ENCODE measurements around the gene CSNK2A3. TPM values are rescaled to one million over a fixed set of nuclear protein-coding genes. Genes with fewer than 3 reads are reported as not detected.

The CSNK2A3 gene
- total RNA-seq, 1 experiment from 2014 or later: 2.0 TPM

DNA sequence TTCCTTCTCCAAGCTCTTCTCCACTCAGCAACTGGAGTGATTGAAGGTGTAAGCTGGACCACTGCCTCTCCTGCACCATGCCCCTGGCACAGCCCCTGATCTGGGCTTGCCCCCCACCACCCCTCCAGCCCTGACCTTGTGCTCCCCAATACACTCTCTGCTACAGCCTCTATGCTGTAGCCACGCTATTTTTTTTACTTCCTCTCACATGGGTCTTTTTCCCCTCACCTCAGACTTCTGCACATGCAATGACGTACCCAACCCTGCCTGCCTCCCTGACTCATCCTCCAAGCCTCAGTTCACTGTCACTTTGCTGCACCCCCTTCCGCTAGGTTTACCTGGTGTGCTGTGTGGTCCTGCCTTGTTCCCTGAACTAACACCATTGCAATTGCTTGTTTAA is 9.0 kb downstream of the CSNK2A3 start:
- POLR2A ChIA-PET: no interaction called here
- no peaks in the 10 kb centered on the region for H3K36me3 ChIP-seq (ENCODE audit: control insufficient read depth in 1 of 2, insufficient read depth in 2 of 2, low read length in 2 of 2)

More for the DNA sequence above, 9.0 kb downstream of the CSNK2A3 start:
- H3K9me2 ChIP-seq (ENCODE audit: insufficient read depth): no peaks in the 10 kb centered on the region
- H4K20me1 ChIP-seq (ENCODE audit: insufficient read depth): no peaks in the 10 kb centered on the region
- BruUV-seq (replicated peaks): no TSS peak
- intact Hi-C loops (cut with micrococcal nuclease): no loop called here
- RAD21 ChIA-PET (ENCODE audit: low non-redundant PET in 1 of 2, low total read pairs in 2 of 2, uncharacterized antibody in 2 of 2, unreplicated experiment in 2 of 2): no interaction called here
- TF ChIP-seq TCF7L2 (IDR thresholded peaks at IDR 0.05; ENCODE audit: borderline replicate concordance, extremely low read depth, insufficient read depth, insufficient read length) (no peak), ELF1 (IDR thresholded peaks at IDR 0.05; ENCODE audit: borderline replicate concordance, low read depth) (no peak), SIN3A (IDR thresholded peaks at IDR 0.05; ENCODE audit: low read depth) (no peak), SRF (IDR thresholded peaks at IDR 0.05; ENCODE audit: low read depth) (no peak), CTCF (IDR thresholded peaks at IDR 0.05 in 2 of 3, conservative IDR thresholded peaks at IDR 0.05 in 1 of 3; ENCODE audit: borderline replicate concordance in 1 of 3, insufficient read depth in 1 of 3, low read depth in 2 of 3, low read length in 2 of 3) (no peak), JUND (IDR thresholded peaks at IDR 0.05) (no peak), RAD21 (IDR thresholded peaks at IDR 0.05; ENCODE audit: low read depth) (no peak), FOSL1 (IDR thresholded peaks at IDR 0.05; ENCODE audit: low read depth) (no peak), POLR2A (IDR thresholded peaks at IDR 0.05; ENCODE audit: borderline replicate concordance, extremely low read depth, insufficient read depth, insufficient read length) (no peak), YY1 (IDR thresholded peaks at IDR 0.05; ENCODE audit: extremely low read depth, insufficient replicate concordance, low read depth, low read length) (no peak), ZBTB33 (IDR thresholded peaks at IDR 0.05; ENCODE audit: extremely low read depth, insufficient replicate concordance, low read length) (no peak), ZFX (IDR thresholded peaks at IDR 0.05) (no peak), ZNF274 (IDR thresholded peaks at IDR 0.05; ENCODE audit: low read depth, low read length) (no peak), EZH2phosphoT487 (IDR thresholded peaks at IDR 0.05; ENCODE audit: borderline replicate concordance) (no peak), CEBPB (IDR thresholded peaks at IDR 0.05; ENCODE audit: low read depth) (no peak), POLR2AphosphoS5 (IDR thresholded peaks at IDR 0.05; ENCODE audit: low read depth, low read length) (no peak)
- TF ChIP-seq, protein P1, sequence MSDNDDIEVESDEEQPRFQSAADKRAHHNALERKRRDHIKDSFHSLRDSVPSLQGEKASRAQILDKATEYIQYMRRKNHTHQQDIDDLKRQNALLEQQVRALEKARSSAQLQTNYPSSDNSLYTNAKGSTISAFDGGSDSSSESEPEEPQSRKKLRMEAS (IDR thresholded peaks at IDR 0.05): no peak
- no peaks in the 10 kb centered on the region for H3K27me3 ChIP-seq (ENCODE audit: insufficient read depth, low read length)
- no peak overlapping the region for H2AFZ ChIP-seq (ENCODE audit: low read depth, low read length, poor library complexity, severe bottlenecking)
- ATAC-seq: no peak
- no peak overlapping the region for H3K4me2 ChIP-seq (ENCODE audit: low read length)
- no peak overlapping the region for H3K27ac ChIP-seq (ENCODE audit: low read depth, low read length)
- CTCF ChIA-PET: no interaction called here
- no peak for DNase-seq (ENCODE audit: low read depth, low spot score)
- no peaks in the 10 kb centered on the region for H3K79me2 ChIP-seq (ENCODE audit: insufficient read depth, low read length)
- no peaks in the 10 kb centered on the region for H3K9me3 ChIP-seq (ENCODE audit: control insufficient read depth in 1 of 2, insufficient read depth in 1 of 2, low read depth in 1 of 2, low read length in 2 of 2)
- H3K4me3 ChIP-seq (replicated peaks in 1 of 2; ENCODE audit: low read depth in 1 of 2, low read length in 2 of 2): no peak overlapping the region
- H3K9ac ChIP-seq (ENCODE audit: low read length): no peak overlapping the region
- H3K4me1 ChIP-seq (ENCODE audit: control insufficient read depth in 1 of 2, insufficient read depth in 2 of 2, low read length in 2 of 2): no peaks in the 10 kb centered on the region
